Activated CD4-positive, alpha-beta T cell treated with anti-CD3 and anti-CD28 coated beads for 36 hours (primary cell): Measurements from ENCODE around the gene PROM1. TPM values are rescaled to one million over a fixed set of nuclear protein-coding genes. Genes with fewer than 3 reads are reported as not detected.

Experiments used
- ATAC-seq: fragments of 200-7000 bp; cut with Tn5 transposase; one replicate; pipeline ENCODE4 v1.10.0; 2021; ENCODE audit warnings: mild to moderate bottlenecking, moderate library complexity
- CTCF ChIA-PET: fragments of 350-600 bp; sonication (Branson Sonifier 250); formaldehyde crosslinking; loops from one replicate; lab custom pipeline; 2021; ENCODE audit warnings: antibody characterized with exemption; lab: Charles Lee
- POLR2A ChIA-PET: fragments of 350-600 bp; sonication (Branson Sonifier 250); formaldehyde crosslinking; loops from one replicate; lab custom pipeline; 2021; ENCODE audit warnings: antibody characterized with exemption, inconsistent platforms; lab: Charles Lee
- DNase-seq: peaks from one replicate; pipeline ENCODE4 v3.0.0-alpha.2; 2020
- H3K27ac Mint-ChIP-seq: one replicate; pipeline ENCODE4 v1.8.0; 2021; ENCODE audit warnings: mixed read lengths
- H3K27me3 Mint-ChIP-seq: one replicate; pipeline ENCODE4 v1.8.0; 2021; ENCODE audit warnings: mixed read lengths
- H3K36me3 Mint-ChIP-seq: one replicate; pipeline ENCODE4 v1.8.0; 2021; ENCODE audit warnings: low read depth, mixed read lengths
- H3K4me1 Mint-ChIP-seq: one replicate; pipeline ENCODE4 v1.8.0; 2021; ENCODE audit warnings: mixed read lengths
- H3K4me3 Mint-ChIP-seq: one replicate; pipeline ENCODE4 v1.8.0; 2021; ENCODE audit warnings: mild to moderate bottlenecking, moderate library complexity, mixed read lengths
- H3K9me3 Mint-ChIP-seq: one replicate; pipeline ENCODE4 v1.8.0; 2021; ENCODE audit warnings: low read depth, mixed read lengths
- intact Hi-C, 2 experiments: fragments of 100-400 bp; cut with DNase I in 1 of 2; cut with micrococcal nuclease in 1 of 2; formaldehyde crosslinking; loops; one replicate each; pipeline versions ENCODE4 v1.14.2 to v1.15.1; 2022 to 2024; cut with DNase I, micrococcal nuclease
- total RNA-seq, 2 experiments: library from RNA; stranded (reverse); gene quantifications; one replicate each; pipeline ENCODE4 v1.2.3, GENCODE V29; 2021

Gene PROM1
- total RNA-seq, 2 experiments from 2014 or later, result 0.16 to 0.35 TPM

- CTCF ChIA-PET, result no interaction called here
- intact Hi-C loops, result no loop called here
- Mint-ChIP-seq H3K4me3 (no peak overlapping the region), H3K36me3 (no peaks in the 10 kb centered on the region), H3K27ac (no peak overlapping the region), H3K4me1 (peaks cover 18% of the 10 kb centered on the region), H3K27me3 (peaks cover 5% of the 10 kb centered on the region), H3K9me3 (no peaks in the 10 kb centered on the region)
- DNase-seq (no peak), ATAC-seq (no peak)
- POLR2A ChIA-PET, result no interaction called here
These were observed 36.2 kb upstream of the PROM1 start for GRCh38 chr4:16119981-16120380.

DNA sequence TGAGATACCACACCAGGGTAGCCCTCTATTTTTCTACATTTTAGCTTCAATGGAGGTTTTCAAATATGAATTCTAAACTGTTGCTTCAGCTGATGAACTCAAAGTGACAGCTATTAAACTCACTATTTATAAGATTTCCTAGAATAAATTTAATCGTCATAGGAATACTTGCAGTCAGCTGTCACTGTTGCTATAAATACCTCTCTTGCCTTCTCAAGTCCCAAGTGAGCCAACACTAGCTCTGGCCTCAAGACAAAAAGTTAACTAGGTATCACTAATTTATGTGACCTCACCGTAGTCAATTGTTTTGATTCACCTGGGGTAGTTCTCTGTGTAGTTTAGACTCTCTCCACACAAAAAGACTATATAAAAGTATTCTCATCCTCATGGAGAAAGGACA, 34.3 kb upstream of the PROM1 start:
- Mint-ChIP-seq H3K4me3 (no peak overlapping the region), H3K9me3 (no peaks in the 10 kb centered on the region), H3K27me3 (peaks cover 5% of the 10 kb centered on the region), H3K4me1 (peaks cover 13% of the 10 kb centered on the region), H3K36me3 (no peaks in the 10 kb centered on the region), H3K27ac (no peak overlapping the region)
- no peak for DNase-seq
- ATAC-seq, result no peak
- intact Hi-C loops, result no loop called here
- ChIA-PET CTCF (interaction anchor here (0.8 to 1.1 kb wide), 3 partner anchors 8 to 65 kb away, joined by 3 to 4 read pairs (median 3); no protein-coding TSS in a partner anchor), POLR2A (no interaction called here)

DNA sequence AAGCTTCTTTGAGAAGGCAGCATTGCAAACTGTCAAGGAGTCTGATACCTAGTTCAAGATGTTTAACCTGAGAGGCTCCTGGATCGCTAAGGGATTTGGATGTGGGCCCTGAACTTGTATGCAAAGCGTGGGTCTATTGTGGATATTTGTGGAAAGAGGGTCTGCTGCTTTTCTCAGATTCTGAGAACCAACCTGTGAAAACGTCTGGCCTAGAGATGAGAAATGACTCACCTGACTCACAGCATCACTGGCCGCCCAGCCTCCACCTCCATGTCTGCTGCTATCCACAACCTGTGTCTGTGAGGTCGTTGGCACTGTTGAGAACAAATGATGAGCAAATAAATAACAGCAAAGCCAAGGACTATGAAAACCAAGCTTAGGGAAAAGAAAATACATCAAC, 33.3 kb upstream of the PROM1 start:
- DNase-seq, result no peak
- intact Hi-C loops, result no loop called here
- Mint-ChIP-seq H3K4me1 (peaks cover 4% of the 10 kb centered on the region), H3K27me3 (peaks cover 7% of the 10 kb centered on the region), H3K27ac (no peak overlapping the region), H3K9me3 (no peaks in the 10 kb centered on the region), H3K4me3 (no peak overlapping the region), H3K36me3 (no peaks in the 10 kb centered on the region)
- POLR2A ChIA-PET, result no interaction called here
- no peak for ATAC-seq
- CTCF ChIA-PET, result interaction anchor here (1.1 kb wide), 1 partner anchor 64 kb away, joined by 4 read pairs; no protein-coding TSS in a partner anchor

GRCh38 chr4:16116493-16116990, 32.7 kb upstream of the PROM1 start:
- DNase-seq, result no peak
- intact Hi-C loops, result no loop called here
- ChIA-PET CTCF (interaction anchor here (0.6 kb wide), 1 partner anchor 31 kb away, joined by 3 read pairs; no protein-coding TSS in a partner anchor), POLR2A (no interaction called here)
- no peak for ATAC-seq
- Mint-ChIP-seq H3K4me3 (no peak overlapping the region), H3K9me3 (no peaks in the 10 kb centered on the region), H3K4me1 (no peaks in the 10 kb centered on the region), H3K27ac (no peak overlapping the region), H3K27me3 (peaks cover 9% of the 10 kb centered on the region), H3K36me3 (no peaks in the 10 kb centered on the region)

- H3K4me3 Mint-ChIP-seq, result no peak overlapping the region
- no peak overlapping the region for H3K27ac Mint-ChIP-seq
- ChIA-PET CTCF (interaction anchor here (0.6 kb wide), 1 partner anchor 30 kb away, joined by 3 read pairs; no protein-coding TSS in a partner anchor), POLR2A (no interaction called here)
- peaks cover 9% of the 10 kb centered on the region for H3K27me3 Mint-ChIP-seq
- H3K4me1 Mint-ChIP-seq, result no peaks in the 10 kb centered on the region
- no peaks in the 10 kb centered on the region for H3K36me3 Mint-ChIP-seq
- DNase-seq, result no peak
- intact Hi-C loops, result no loop called here
- ATAC-seq, result no peak
- H3K9me3 Mint-ChIP-seq, result no peaks in the 10 kb centered on the region
These were observed 32.2 kb upstream of the PROM1 start for GRCh38 chr4:16116019-16116418.

- no peak for ATAC-seq
- H3K4me3 Mint-ChIP-seq, result no peak overlapping the region
- no peaks in the 10 kb centered on the region for H3K36me3 Mint-ChIP-seq
- DNase-seq, result no peak
- intact Hi-C loops, result no loop called here
- peaks cover 6% of the 10 kb centered on the region for H3K27me3 Mint-ChIP-seq
- ChIA-PET POLR2A (no interaction called here), CTCF (no interaction called here)
- no peak overlapping the region for H3K27ac Mint-ChIP-seq
- no peaks in the 10 kb centered on the region for H3K9me3 Mint-ChIP-seq
- no peaks in the 10 kb centered on the region for H3K4me1 Mint-ChIP-seq
These were observed 30.7 kb upstream of the PROM1 start for GRCh38 chr4:16114546-16114945.

- Mint-ChIP-seq H3K4me3 (no peak overlapping the region), H3K27me3 (peaks cover 6% of the 10 kb centered on the region), H3K9me3 (no peaks in the 10 kb centered on the region), H3K4me1 (no peaks in the 10 kb centered on the region), H3K36me3 (no peaks in the 10 kb centered on the region), H3K27ac (no peak overlapping the region)
- intact Hi-C loops, result no loop called here
- no peak for ATAC-seq
- POLR2A ChIA-PET, result no interaction called here
- no peak for DNase-seq
- CTCF ChIA-PET, result no interaction called here
These were observed 29.9 kb upstream of the PROM1 start for GRCh38 chr4:16113741-16114140.

- Mint-ChIP-seq H3K27me3 (peaks cover 11% of the 10 kb centered on the region), H3K9me3 (no peaks in the 10 kb centered on the region), H3K36me3 (no peaks in the 10 kb centered on the region), H3K4me3 (no peak overlapping the region), H3K27ac (no peak overlapping the region), H3K4me1 (no peaks in the 10 kb centered on the region)
- ATAC-seq (no peak), DNase-seq (no peak)
- POLR2A ChIA-PET, result no interaction called here
- CTCF ChIA-PET, result no interaction called here
- intact Hi-C loops, result no loop called here
These were observed 27.7 kb upstream of the PROM1 start for GRCh38 chr4:16111533-16111932.

DNA sequence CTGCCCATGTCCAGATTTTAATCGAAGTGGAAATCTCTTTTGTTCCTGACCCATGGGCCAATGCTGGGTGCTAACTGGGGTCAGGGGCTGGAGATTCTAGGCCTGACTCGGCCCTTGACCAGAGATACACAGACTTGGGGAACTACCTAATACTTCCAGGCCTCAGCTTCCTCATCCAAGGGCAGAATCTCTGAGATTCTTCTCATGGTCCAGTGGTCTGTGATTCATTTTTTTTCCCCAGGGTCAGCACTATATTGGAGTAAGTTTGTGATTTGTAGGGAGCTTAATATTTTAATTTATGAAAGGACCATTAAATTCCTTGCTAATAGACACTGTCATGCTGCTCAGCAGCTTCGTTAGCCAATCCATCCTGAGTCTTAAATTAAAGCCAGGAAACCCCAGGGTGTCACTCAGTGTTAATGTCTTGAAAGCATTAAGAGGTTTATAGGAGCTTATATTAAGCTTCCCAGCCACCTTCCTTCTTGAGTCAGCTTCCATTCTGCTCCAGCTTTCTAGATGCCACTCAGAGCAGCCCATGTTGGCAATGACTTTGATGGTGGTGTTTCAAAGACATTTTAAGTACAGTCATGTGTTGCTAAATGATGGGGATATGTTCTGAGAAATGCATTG, 27.0 kb upstream of the PROM1 start:
- H3K27ac Mint-ChIP-seq, result no peak overlapping the region
- intact Hi-C loops, result no loop called here
- DNase-seq, result no peak
- ChIA-PET POLR2A (no interaction called here), CTCF (no interaction called here)
- no peaks in the 10 kb centered on the region for H3K4me1 Mint-ChIP-seq
- H3K27me3 Mint-ChIP-seq, result peaks cover 8% of the 10 kb centered on the region
- H3K36me3 Mint-ChIP-seq, result no peaks in the 10 kb centered on the region
- H3K4me3 Mint-ChIP-seq, result no peak overlapping the region
- no peak for ATAC-seq
- H3K9me3 Mint-ChIP-seq, result no peaks in the 10 kb centered on the region

DNA sequence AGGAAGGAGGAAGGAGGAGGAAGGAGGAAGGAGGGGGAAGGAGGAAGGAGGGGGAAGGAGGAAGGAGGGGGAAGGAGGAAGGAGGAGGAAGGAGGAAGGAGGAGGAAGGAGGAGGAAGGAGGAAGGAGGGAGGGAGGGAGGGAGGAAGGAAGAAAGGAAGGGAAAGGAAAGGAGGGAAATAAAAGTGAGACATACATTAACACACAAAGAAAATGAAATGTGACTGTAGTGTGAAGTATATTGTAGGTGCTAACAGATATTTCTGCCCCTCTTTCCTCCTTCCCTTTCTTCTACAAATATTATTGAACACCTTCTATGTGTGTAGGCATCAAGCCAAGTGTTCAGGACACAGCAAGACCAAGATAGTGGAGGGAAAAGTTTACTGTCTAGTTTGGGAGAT, 26.4 kb upstream of the PROM1 start:
- ATAC-seq (no peak), DNase-seq (no peak)
- Mint-ChIP-seq H3K9me3 (no peaks in the 10 kb centered on the region), H3K4me3 (no peak overlapping the region), H3K27ac (no peak overlapping the region), H3K36me3 (no peaks in the 10 kb centered on the region), H3K27me3 (peaks cover 8% of the 10 kb centered on the region), H3K4me1 (no peaks in the 10 kb centered on the region)
- CTCF ChIA-PET, result no interaction called here
- intact Hi-C loops, result no loop called here
- POLR2A ChIA-PET, result no interaction called here

- ATAC-seq (no peak), DNase-seq (no peak)
- Mint-ChIP-seq H3K36me3 (no peaks in the 10 kb centered on the region), H3K4me3 (no peak overlapping the region), H3K9me3 (no peaks in the 10 kb centered on the region), H3K27ac (no peak overlapping the region), H3K4me1 (no peaks in the 10 kb centered on the region), H3K27me3 (peaks cover 8% of the 10 kb centered on the region)
- intact Hi-C loops, result no loop called here
- ChIA-PET POLR2A (interaction anchor here (0.7 kb wide), 1 partner anchor 18 kb away, joined by 3 read pairs; no protein-coding TSS in a partner anchor), CTCF (interaction anchor here (0.6 to 0.7 kb wide), 2 partner anchors 48 to 56 kb away, joined by 3 read pairs; no protein-coding TSS in a partner anchor)
These were observed 25.4 kb upstream of the PROM1 start for GRCh38 chr4:16109256-16109655.

DNA sequence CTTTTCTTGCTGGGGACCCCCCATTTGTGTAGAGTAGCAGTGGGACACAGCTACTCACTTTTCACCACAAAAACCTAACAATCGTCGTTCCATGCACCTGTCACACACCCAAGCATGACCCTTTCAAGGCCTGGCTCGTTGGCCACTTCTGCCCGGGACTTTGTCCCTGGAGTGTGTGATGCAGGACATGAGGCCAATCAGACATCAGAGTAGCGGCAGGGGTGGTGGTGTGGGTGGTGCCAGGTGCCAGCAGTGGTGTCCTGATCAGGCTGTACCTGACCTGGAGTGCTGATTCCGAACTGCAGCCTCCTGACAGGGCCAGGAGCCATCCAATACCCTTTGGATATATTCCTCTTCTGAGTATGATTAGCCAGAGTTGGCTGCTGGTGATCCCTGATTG, 23.1 kb upstream of the PROM1 start:
- Mint-ChIP-seq H3K27me3 (peaks cover 5% of the 10 kb centered on the region), H3K9me3 (no peaks in the 10 kb centered on the region), H3K36me3 (no peaks in the 10 kb centered on the region), H3K4me3 (no peak overlapping the region), H3K4me1 (no peaks in the 10 kb centered on the region), H3K27ac (no peak overlapping the region)
- ChIA-PET CTCF (no interaction called here), POLR2A (no interaction called here)
- no peak for ATAC-seq
- DNase-seq, result no peak
- intact Hi-C loops, result no loop called here
